HG03060 (cell line): ENCODE results near the gene EPHA4.

Experiments
- ATAC-seq: cut with Tn5 transposase; IDR thresholded peaks from one replicate; pipeline ENCODE4 v1.9.1; 2021; ENCODE audit warnings: low read depth, moderate number of reproducible peaks; ENCODE audit not compliant: unreplicated experiment

The EPHA4 gene

DNA sequence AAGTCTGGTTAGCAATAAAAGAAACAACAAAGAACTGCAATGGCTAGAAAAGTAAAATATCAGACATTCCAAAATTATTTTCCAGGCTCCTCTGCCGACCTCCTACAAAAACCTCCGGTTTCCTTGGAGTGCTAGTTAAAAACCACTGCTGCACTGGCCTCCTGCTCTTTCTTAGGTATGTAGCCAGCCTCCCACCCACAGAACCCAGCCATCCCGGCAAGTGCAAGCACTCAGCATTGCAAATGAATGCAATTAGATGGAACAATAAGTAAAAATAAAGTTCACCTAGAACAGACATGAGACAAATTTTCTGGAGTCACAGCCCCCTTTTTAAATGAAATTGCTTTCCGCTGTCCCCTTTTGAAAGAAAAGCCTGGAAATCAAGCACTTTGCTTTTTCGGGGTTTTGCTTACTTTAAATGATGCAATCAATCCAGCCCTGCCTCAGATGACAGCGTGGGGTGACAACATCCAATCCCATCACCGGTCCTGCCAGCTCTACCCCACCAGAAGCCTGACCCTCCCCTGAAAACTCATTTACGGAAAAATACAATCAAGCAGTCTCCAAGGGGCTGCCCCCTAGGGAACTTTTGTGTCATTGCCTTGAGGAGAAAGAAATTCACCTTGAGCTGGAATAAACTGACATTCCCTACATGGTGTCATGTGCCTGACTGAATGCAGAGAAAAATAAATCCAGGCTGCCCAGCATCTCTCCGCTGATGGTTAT, 199.8 kb downstream of the EPHA4 start:
- ATAC-seq = no peak

DNA sequence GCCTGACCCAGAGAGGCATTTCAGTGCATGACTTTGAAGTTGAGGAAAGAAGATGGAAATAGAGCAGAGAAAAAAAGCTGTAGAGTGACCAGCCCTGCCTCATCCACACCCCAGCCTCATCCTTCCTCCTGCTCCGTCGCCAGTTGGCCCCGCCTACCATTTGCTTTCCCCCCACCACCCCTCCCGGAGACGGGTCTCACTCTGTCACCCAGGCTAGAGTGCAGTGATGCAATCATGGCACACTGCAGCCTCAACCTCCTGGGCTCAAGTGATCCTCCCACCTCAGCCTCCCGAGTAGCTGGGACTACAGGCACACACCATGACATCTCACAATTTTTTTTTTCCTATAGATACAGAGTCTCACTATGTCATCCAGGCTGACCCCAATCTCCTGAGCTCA, 200.8 kb downstream of the EPHA4 start:
- no peak for ATAC-seq

DNA sequence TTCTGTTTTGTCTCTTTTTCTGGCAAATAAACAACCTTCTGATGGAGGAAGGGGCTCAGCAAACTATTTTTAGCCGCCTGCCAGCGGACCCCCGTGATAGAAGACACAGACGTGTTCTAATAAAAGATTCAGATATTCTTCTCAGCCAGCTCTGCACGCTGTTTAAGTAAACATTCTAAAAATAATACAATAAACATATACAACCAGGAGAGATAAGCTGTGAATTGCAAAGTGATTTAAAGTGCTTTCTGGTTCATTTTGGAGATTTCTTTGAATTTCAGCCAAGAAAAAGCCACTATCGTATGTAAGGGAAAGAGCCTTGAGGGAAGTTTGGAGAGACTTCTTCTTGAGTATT, 201.3 kb downstream of the EPHA4 start:
- ATAC-seq = no peak

DNA sequence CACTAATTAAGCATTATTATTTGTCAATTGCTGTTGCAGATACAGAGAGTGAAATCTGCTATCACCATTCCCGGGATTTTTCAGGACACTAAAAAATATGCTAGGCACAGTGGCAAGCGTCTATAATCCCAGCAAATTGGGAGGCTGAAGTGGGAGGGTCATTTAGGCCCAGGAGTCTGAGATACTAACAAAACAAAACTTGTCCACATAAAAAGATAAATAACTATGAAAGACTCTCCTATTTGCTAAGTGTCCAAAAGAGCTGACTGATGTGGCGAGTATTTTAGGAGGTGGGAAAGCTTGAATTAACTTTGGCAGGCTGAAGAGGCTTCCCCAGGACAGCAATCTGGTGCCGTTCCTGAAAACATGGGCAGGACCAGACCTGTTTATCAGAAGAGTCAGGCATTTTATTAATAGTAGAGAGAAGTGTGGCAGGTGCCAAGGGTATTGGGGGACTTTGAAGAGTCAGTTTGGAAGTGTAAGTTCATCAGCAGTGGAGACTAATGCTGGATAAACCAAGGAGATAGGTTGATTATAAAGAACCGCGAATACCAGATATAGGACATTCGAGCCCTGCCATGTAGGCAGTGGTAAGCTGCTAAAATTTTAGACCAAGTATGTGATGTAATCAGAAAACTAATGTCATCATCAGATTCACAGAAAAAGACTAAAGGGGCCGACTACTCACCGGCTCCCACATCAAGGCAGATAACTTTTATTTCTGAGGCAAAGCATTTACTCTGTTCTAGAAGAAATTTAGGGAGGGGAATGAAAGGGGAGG, 201.8 kb downstream of the EPHA4 start:
- no peak for ATAC-seq
